PC-9 (cell line): Measurements from ENCODE around the gene BAIAP3.

Experiments used
- EZH2 ChIP-seq: fragments of 200-600 bp; sonication (generic); IDR thresholded peaks from 2 replicates; pipeline ENCODE4 v1.8.0; 2017; ENCODE audit warnings: antibody characterized with exemption, low read depth
- TF ChIP-seq, protein P1 (sequence below): fragments of 200-600 bp; sonication (generic); conservative IDR thresholded peaks from 2 replicates; pipeline ENCODE4 v1.6.1; 2017; ENCODE audit warnings: mixed run types, antibody characterized with exemption, mild to moderate bottlenecking, moderate library complexity

DNA sequence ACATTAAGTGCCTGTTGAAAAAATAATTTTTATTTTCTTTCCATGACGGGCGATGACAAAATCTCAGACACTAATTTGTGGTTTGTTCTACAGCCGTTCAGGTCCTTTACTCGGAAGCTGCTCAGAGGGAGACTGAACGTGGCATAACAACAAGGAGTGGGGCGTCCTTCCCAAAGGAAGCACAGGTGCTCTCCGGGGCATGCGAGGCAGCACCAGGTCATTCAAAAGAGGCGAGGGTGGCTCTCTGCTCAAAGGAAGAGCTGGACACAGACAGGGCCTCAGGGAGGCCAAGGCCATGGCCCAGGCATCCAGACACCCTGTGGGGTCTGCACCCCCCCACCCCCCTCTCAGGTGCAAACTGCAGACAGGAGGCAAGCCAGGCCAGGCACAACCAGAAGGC, 64.9 kb downstream of the BAIAP3 start:
- TF ChIP-seq, protein P1, sequence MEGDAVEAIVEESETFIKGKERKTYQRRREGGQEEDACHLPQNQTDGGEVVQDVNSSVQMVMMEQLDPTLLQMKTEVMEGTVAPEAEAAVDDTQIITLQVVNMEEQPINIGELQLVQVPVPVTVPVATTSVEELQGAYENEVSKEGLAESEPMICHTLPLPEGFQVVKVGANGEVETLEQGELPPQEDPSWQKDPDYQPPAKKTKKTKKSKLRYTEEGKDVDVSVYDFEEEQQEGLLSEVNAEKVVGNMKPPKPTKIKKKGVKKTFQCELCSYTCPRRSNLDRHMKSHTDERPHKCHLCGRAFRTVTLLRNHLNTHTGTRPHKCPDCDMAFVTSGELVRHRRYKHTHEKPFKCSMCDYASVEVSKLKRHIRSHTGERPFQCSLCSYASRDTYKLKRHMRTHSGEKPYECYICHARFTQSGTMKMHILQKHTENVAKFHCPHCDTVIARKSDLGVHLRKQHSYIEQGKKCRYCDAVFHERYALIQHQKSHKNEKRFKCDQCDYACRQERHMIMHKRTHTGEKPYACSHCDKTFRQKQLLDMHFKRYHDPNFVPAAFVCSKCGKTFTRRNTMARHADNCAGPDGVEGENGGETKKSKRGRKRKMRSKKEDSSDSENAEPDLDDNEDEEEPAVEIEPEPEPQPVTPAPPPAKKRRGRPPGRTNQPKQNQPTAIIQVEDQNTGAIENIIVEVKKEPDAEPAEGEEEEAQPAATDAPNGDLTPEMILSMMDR: no peak
- TF ChIP-seq EZH2: no peak
